IMR-90 (cell line): ENCODE measurements around the gene TCF7.

Experiments used
- CHD1 ChIP-seq: IDR thresholded peaks from 2 replicates; pipeline ENCODE4 v1.6.1; 2012; ENCODE audit warnings: low read depth, low read length, improper control_type of control experiment
- CTCF ChIP-seq: conservative IDR thresholded peaks from 2 replicates; pipeline ENCODE4 v1.5.1; 2012; ENCODE audit warnings: mild to moderate bottlenecking, low read depth, low read length, improper control_type of control experiment
- MXI1 ChIP-seq: IDR thresholded peaks from 2 replicates; pipeline ENCODE4 v1.6.1; 2012; ENCODE audit warnings: low read depth, mild to moderate bottlenecking, low read length, moderate library complexity, borderline replicate concordance
- POLR2A ChIP-seq: IDR thresholded peaks from 2 replicates; pipeline ENCODE4 v1.6.1; 2012; ENCODE audit warnings: mild to moderate bottlenecking, low read depth, low read length
- USF2 ChIP-seq: fragments of 150-350 bp; IDR thresholded peaks from 2 replicates; pipeline ENCODE4 v1.6.1; 2017; ENCODE audit warnings: mild to moderate bottlenecking, antibody characterized with exemption, low read length, low read depth

GRCh38 chr5:134120386-134121138 lies 6.1 kb downstream of the TCF7 start:
- no peak for TF ChIP-seq CTCF
- no peak for TF ChIP-seq POLR2A
- TF ChIP-seq MXI1: no peak
- no peak for TF ChIP-seq USF2
- TF ChIP-seq CHD1: no peak
